SK-N-SH treated with all-trans-retinoic acid at 6 μM for 48 hours (cell line): Measurements from ENCODE around the gene PRRT3.

ENCODE experiments used
- ATAC-seq: fragments of 200-7000 bp; cut with Tn5 transposase; 3 replicates; pipeline ENCODE4 v1.9.1; 2020; ENCODE audit warnings: mild to moderate bottlenecking, moderate library complexity
- ARNTL ChIP-seq: fragments of 450-650 bp; formaldehyde crosslinking; IDR thresholded peaks from 2 replicates; pipeline ENCODE4 v1.5.0; 2020; ENCODE audit warnings: low read depth, mild to moderate bottlenecking, moderate library complexity, borderline replicate concordance
- BACH2 ChIP-seq: fragments of 250-450 bp; sonication (Bioruptor Pico); IDR thresholded peaks from 2 replicates; pipeline ENCODE4 v1.9.0; 2021; ENCODE audit warnings: mild to moderate bottlenecking, borderline replicate concordance
- CSDC2 ChIP-seq: fragments of 250-450 bp; sonication (Bioruptor Pico); IDR thresholded peaks from 2 replicates; pipeline ENCODE4 v1.5.0; 2020; ENCODE audit warnings: mild to moderate bottlenecking, moderate library complexity
- ESRRG ChIP-seq: fragments of 250-450 bp; sonication (Bioruptor Pico); IDR thresholded peaks from 2 replicates; pipeline ENCODE4 v1.6.1; 2021; ENCODE audit warnings: mild to moderate bottlenecking
- GLIS3 ChIP-seq: fragments of 250-450 bp; sonication (Bioruptor Pico); IDR thresholded peaks from 2 replicates; pipeline ENCODE4 v1.5.0; 2020; ENCODE audit warnings: mild to moderate bottlenecking, moderate library complexity
- ISL1 ChIP-seq: fragments of 250-450 bp; sonication (Bioruptor Pico); IDR thresholded peaks from 2 replicates; pipeline ENCODE4 v2.1.2; 2022; ENCODE audit warnings: mild to moderate bottlenecking, moderate library complexity
- OSR1 ChIP-seq: fragments of 250-450 bp; sonication (Bioruptor Pico); IDR thresholded peaks from 2 replicates; pipeline ENCODE4 v1.8.0; 2022; ENCODE audit warnings: moderate library complexity, mild to moderate bottlenecking, inconsistent platforms
- POU6F1 ChIP-seq: fragments of 250-450 bp; sonication (Bioruptor Pico); IDR thresholded peaks from 2 replicates; pipeline ENCODE4 v1.8.0; 2021; ENCODE audit warnings: low read depth, mild to moderate bottlenecking, moderate library complexity, borderline replicate concordance
- PPARA ChIP-seq: fragments of 250-450 bp; sonication (Bioruptor Pico); IDR thresholded peaks from 2 replicates; pipeline ENCODE4 v1.5.0; 2020; ENCODE audit warnings: mild to moderate bottlenecking, borderline replicate concordance
- SNAI2 ChIP-seq: fragments of 250-450 bp; sonication (Bioruptor Pico); IDR thresholded peaks from 2 replicates; pipeline ENCODE4 v1.5.0; 2020; ENCODE audit warnings: mild to moderate bottlenecking, moderate library complexity
- TCF4 ChIP-seq: fragments of 250-450 bp; sonication (Bioruptor Pico); IDR thresholded peaks from 2 replicates; pipeline ENCODE4 v1.8.0; 2021; ENCODE audit warnings: mild to moderate bottlenecking, moderate library complexity, borderline replicate concordance
- TOX ChIP-seq: fragments of 250-450 bp; sonication (Bioruptor Pico); IDR thresholded peaks from 2 replicates; pipeline ENCODE4 v1.8.0; 2021; ENCODE audit warnings: mild to moderate bottlenecking, moderate library complexity, borderline replicate concordance
- TSHZ2 ChIP-seq: fragments of 250-450 bp; sonication (Bioruptor Pico); IDR thresholded peaks from 2 replicates; pipeline ENCODE4 v1.5.0; 2020; ENCODE audit warnings: mild to moderate bottlenecking, moderate library complexity
- ZC3H10 ChIP-seq: fragments of 250-450 bp; sonication (Bioruptor Pico); IDR thresholded peaks from 2 replicates; pipeline ENCODE4 v1.5.1; 2021; ENCODE audit warnings: mild to moderate bottlenecking, moderate library complexity
- ZFP3 ChIP-seq: fragments of 250-450 bp; sonication (Bioruptor Pico); IDR thresholded peaks from 2 replicates; pipeline ENCODE4 v1.5.0; 2020; ENCODE audit warnings: mild to moderate bottlenecking, moderate library complexity
- ZFP30 ChIP-seq: fragments of 450-650 bp; formaldehyde crosslinking; IDR thresholded peaks from 2 replicates; pipeline ENCODE4 v1.5.0; 2022; ENCODE audit warnings: mild to moderate bottlenecking, moderate library complexity
- ZNF565 ChIP-seq: fragments of 450-650 bp; formaldehyde crosslinking; conservative IDR thresholded peaks from 2 replicates; pipeline ENCODE4 v1.5.0; 2020; ENCODE audit warnings: low read depth, mild to moderate bottlenecking, moderate library complexity
- ZNF70 ChIP-seq: fragments of 450-650 bp; formaldehyde crosslinking; IDR thresholded peaks from 2 replicates; pipeline ENCODE4 v1.5.0; 2020; ENCODE audit warnings: mild to moderate bottlenecking, moderate library complexity
- ZNF8 ChIP-seq: fragments of 450-650 bp; formaldehyde crosslinking; IDR thresholded peaks from 2 replicates; pipeline ENCODE4 v1.5.0; 2020; ENCODE audit warnings: mild to moderate bottlenecking, moderate library complexity
- TF ChIP-seq, protein P1 (sequence below): fragments of 250-450 bp; sonication (Bioruptor Pico); IDR thresholded peaks from 2 replicates; pipeline ENCODE4 v1.5.1; 2021; ENCODE audit warnings: mild to moderate bottlenecking, moderate library complexity
- TF ChIP-seq, protein P2 (sequence below): fragments of 250-450 bp; sonication (Bioruptor Pico); IDR thresholded peaks from 2 replicates; pipeline ENCODE4 v1.8.0; 2020; ENCODE audit warnings: mild to moderate bottlenecking, moderate library complexity, borderline replicate concordance

PRRT3 gene

DNA sequence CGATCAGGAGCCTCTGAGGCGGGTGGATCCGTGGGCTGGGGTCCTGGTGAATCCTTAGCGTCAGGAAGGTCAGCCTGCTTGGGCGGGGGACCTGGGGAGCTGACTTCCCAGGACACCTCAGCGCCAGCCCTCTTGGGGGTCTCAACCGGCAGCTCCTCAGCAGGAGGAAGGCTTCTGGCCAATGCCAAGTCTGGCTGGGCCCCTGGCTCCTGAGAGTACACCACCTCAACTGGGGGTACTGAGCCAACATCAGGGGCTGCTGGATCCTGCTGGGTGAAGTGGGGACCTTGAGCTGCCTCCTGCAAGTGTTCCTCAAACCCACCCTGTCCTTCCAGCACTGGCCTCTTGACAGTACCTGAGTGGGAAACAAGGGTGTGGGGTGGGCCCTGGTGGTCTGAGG, 3.1 kb downstream of the PRRT3 start:
- ATAC-seq: no peak

DNA sequence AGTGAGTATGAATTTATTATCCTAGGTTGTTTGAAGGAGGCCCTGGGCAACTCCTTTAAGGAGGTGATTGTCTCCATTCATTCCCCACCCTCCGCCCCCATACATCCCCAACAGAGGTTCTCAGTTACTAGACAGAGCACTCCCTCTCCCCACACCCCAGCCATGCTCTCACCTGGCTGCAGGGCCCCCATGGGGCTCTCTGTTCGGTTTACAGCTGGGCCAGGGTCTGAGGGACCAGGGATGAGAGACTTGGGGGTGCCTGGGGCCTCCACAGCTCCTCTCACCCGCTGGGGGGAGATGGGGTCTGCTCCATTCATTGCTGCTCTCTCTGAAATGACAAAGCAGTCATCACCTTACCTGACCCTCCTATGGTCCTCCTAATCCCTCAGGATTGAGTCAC, 3.6 kb downstream of the PRRT3 start:
- ATAC-seq: no peak
- TF ChIP-seq ZC3H10 (CRISPR knock-in tag) (no peak), ZFP30 (no peak)

More for the DNA sequence above, 3.1 kb downstream of the PRRT3 start:
- TF ChIP-seq CSDC2 (CRISPR knock-in tag) (no peak), ZFP3 (no peak), ISL1 (CRISPR knock-in tag) (no peak), ZNF8 (CRISPR knock-in tag) (no peak), SNAI2 (CRISPR knock-in tag) (no peak), TCF4 (CRISPR knock-in tag) (no peak)

DNA sequence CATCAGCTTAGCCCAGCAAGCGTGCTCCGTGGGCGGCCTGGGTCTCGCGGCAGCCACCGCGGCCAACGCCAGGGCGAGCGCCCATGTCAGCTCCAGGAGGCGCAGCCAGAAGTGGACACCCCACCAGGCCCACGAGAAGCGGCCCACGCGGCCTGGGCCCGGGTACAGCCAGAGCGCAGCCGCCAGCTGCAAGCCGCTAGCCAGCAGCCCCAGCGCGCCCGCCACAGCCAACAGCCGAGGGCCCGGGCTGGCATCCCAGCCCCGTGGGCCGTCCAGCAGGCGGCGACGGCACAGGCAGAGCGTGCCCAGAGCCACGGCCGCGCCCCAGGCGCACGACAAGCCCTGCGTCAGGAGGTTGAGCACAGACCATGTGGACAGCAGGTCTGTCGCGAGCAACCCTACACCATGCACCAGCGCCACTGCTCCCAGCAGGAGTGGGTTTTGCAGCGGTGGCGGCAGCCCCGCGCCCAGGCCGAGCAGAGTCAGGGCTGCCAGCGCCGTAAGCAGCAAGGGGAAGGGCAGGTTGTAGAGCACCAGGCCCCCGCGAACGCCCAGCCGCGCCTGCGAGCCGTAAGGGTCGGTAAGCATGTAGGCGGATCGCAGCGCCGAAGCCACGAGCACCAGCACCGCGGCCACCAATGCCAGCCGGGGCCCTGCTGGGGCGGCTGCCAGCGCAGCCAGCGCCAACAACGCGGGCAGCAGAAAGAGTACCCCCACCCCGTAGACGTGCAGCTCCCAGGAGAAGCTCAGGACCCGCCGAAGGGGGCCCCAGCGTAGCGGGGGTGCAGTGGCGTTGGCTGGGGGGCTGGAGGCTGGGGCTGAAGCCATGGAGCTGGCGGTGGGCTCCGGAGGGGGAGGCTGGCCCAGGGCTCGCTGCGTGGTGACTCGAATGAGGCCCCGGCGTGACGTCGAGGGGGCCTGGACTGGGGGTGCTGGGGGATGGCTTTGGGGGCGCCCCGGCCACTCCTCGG, 4.9 kb downstream of the PRRT3 start:
- TF ChIP-seq, protein P1, sequence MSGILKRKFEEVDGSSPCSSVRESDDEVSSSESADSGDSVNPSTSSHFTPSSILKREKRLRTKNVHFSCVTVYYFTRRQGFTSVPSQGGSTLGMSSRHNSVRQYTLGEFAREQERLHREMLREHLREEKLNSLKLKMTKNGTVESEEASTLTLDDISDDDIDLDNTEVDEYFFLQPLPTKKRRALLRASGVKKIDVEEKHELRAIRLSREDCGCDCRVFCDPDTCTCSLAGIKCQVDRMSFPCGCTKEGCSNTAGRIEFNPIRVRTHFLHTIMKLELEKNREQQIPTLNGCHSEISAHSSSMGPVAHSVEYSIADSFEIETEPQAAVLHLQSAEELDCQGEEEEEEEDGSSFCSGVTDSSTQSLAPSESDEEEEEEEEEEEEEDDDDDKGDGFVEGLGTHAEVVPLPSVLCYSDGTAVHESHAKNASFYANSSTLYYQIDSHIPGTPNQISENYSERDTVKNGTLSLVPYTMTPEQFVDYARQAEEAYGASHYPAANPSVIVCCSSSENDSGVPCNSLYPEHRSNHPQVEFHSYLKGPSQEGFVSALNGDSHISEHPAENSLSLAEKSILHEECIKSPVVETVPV (CRISPR knock-in tag): no peak
- TF ChIP-seq OSR1 (CRISPR knock-in tag): no peak
- no peak for TF ChIP-seq TCF4 (CRISPR knock-in tag)
- TF ChIP-seq CSDC2 (CRISPR knock-in tag): no peak
- ATAC-seq: peak; percentile 79

DNA sequence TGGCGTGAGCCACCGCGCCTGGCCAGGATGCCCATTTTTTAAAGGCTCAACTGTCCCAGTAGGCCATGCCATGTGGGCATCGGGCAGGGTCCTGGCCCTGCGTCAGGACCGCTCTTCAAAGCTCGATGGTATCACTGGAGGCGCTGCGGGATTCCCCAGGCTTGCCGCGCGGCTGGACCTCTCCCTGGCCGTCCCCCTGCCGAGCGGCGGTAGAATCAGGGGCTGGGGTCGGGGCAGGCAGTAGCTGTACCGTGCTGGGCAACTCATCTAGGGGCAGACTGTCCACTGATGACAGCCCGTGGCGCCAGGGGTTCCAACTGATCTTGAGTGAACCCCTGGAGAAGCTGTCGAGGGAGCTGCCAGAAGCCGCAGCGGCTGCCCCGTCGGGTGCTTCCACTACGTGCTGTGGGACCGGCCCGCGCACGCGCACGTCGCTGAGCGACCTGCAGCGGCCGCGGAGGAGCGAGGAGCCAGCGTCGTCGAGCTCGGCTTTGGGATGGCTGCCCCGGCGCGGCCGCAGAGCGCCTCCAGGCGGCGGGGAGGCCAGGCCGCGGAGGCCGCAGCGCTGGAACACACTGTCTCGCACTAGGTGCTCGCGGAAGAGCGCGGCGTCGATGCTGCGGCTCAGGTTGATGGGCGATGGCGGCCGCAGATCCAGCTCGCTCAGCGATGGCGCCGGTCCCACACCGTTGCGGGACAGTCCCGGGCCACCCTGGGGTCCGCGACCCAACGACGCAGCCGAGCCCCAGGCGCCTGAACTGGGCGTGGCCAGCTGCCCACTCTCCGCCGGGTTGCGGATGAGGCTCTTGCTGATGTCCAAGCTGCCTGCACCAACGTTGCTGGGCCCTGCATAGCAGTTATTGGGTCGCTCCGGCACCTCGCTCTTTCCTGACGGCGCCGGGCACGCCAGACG, 5.8 kb downstream of the PRRT3 start:
- TF ChIP-seq BACH2 (CRISPR knock-in tag) (no peak), ESRRG (CRISPR knock-in tag) (no peak)
- TF ChIP-seq, protein P1 (CRISPR knock-in tag): no peak
- TF ChIP-seq, all 23 proteins: peak for 0
- ATAC-seq: peak; percentile 90

- ATAC-seq: no peak
- TF ChIP-seq ISL1 (CRISPR knock-in tag) (no peak), ZC3H10 (CRISPR knock-in tag) (no peak), ZNF70 (CRISPR knock-in tag) (no peak), OSR1 (CRISPR knock-in tag) (no peak), ZNF565 (CRISPR knock-in tag) (no peak), TOX (no peak), ZFP30 (no peak), TSHZ2 (no peak), POU6F1 (no peak), GLIS3 (CRISPR knock-in tag) (no peak), BACH2 (CRISPR knock-in tag) (no peak), ARNTL (CRISPR knock-in tag) (no peak), PPARA (CRISPR knock-in tag) (no peak), CSDC2 (CRISPR knock-in tag) (no peak), SNAI2 (CRISPR knock-in tag) (no peak)
- TF ChIP-seq, protein P2, sequence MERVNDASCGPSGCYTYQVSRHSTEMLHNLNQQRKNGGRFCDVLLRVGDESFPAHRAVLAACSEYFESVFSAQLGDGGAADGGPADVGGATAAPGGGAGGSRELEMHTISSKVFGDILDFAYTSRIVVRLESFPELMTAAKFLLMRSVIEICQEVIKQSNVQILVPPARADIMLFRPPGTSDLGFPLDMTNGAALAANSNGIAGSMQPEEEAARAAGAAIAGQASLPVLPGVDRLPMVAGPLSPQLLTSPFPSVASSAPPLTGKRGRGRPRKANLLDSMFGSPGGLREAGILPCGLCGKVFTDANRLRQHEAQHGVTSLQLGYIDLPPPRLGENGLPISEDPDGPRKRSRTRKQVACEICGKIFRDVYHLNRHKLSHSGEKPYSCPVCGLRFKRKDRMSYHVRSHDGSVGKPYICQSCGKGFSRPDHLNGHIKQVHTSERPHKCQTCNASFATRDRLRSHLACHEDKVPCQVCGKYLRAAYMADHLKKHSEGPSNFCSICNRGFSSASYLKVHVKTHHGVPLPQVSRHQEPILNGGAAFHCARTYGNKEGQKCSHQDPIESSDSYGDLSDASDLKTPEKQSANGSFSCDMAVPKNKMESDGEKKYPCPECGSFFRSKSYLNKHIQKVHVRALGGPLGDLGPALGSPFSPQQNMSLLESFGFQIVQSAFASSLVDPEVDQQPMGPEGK (CRISPR knock-in tag): no peak
- TF ChIP-seq, protein P1 (CRISPR knock-in tag): no peak
Measured at GRCh38 chr3:9945358-9945757, 6.8 kb downstream of the PRRT3 start.
